ENCODE data around the gene COL18A1.

Gene COL18A1

GRCh38 chr21:45388611-45389296 is 16.2 kb upstream of the COL18A1 start:
- Histone ChIP-seq H3K27ac (ENCODE audit: low read depth, low read length) (no peak overlapping the region), H3K9ac (ENCODE audit: low read depth in 1 of 2, low read length in 2 of 2) (no peak overlapping the region), H3K4me1 (ENCODE audit: control insufficient read depth in 1 of 2, insufficient read depth in 2 of 2, low read length in 2 of 2) (no peaks in the 10 kb centered on the region), H3K27me3 (ENCODE audit: control insufficient read depth in 1 of 2, insufficient read depth in 2 of 2, low read length in 2 of 2) (no peaks in the 10 kb centered on the region), H3K36me3 (ENCODE audit: control insufficient read depth in 1 of 2, insufficient read depth in 2 of 2, low read length in 2 of 2) (no peaks in the 10 kb centered on the region), H3K4me3 (ENCODE audit: low read depth in 1 of 2, low read length in 2 of 2) (no peak overlapping the region), H3K9me3 (ENCODE audit: control insufficient read depth in 1 of 2, low read length in 2 of 2) (no peaks in the 10 kb centered on the region)

DNA sequence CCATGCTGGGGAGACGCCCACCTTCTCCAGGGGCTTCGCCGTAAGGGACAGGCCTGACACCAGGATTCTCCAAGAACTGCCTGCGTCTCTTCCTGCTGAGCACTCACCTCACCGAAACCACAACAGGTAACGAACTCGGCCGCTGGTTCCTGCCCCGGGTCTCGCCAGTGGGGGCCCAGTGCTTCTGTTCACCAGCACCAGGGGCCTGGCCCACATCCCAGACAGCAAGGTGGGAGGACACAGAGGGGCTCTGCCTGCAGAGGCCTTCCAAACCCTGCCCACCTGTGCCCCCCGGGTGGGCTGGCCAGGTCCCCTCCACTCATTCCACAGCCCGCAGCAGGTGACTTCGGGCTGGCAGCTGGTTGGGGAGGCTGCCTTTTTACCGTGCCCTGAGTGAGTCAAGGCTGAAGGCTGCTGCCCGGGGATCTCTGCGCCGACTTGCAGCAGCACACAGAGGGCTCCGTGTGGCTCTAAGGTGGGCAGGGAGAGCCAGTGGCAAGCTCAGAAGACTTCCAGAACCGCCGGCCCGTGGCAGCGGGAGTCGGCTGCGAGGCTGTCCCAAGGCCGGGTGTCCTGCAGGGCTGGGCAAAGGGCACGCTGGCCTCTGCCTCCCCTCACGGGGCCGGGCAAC is 14.7 kb upstream of the COL18A1 start:
- Histone ChIP-seq H3K9ac (ENCODE audit: low read depth in 1 of 2, low read length in 2 of 2) (no peak overlapping the region), H3K4me3 (ENCODE audit: low read depth in 1 of 2, low read length in 2 of 2) (no peak overlapping the region), H3K4me1 (ENCODE audit: control insufficient read depth in 1 of 2, insufficient read depth in 2 of 2, low read length in 2 of 2) (no peaks in the 10 kb centered on the region), H3K27ac (ENCODE audit: low read depth, low read length) (no peak overlapping the region), H3K27me3 (ENCODE audit: control insufficient read depth in 1 of 2, insufficient read depth in 2 of 2, low read length in 2 of 2) (no peaks in the 10 kb centered on the region), H3K36me3 (ENCODE audit: control insufficient read depth in 1 of 2, insufficient read depth in 2 of 2, low read length in 2 of 2) (no peaks in the 10 kb centered on the region), H3K9me3 (ENCODE audit: control insufficient read depth in 1 of 2, low read length in 2 of 2) (no peaks in the 10 kb centered on the region)

DNA sequence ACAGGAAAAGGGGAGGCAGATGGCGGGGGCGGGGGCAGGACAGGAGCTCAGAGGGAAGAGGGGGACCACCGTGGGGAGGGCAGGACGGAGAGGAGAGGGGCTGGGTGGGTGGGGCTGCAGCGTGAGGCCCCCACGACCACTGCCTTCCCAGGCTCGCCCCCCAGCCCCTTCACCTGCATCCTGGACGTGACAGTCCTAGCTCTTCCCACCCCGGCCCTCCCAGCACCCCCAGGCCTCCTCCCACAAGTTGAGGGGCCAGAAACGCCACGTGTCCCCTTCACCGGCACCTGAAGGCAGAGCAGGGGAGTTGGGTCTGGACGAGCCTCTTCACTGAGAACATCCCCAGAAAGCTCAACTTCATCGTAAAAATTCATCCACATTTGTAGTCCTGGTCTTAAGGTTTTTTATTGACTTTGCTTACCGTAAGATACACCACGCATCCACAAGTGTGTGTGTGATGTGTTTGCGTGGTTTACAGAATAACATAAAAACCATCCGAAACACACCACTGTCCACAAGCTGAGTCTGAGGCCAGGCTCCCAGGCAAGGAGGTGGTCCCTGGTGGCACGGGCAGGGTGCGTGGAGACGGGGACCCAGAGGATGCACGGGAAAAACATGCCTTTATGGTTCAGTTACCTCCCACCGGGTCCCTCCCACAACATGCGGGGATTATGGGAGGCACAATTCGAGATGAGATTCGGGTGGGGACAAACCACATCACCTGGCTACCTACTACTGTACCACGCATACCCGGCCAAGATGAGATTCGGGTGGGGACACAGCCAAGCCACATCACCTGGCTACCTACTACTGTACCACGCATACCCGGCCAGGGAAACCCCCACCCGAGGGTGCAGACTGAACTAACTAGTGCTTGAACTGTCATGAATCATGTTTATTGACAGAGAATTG is 13.9 kb upstream of the COL18A1 start:
- Histone ChIP-seq H3K36me3 (ENCODE audit: control insufficient read depth in 1 of 2, insufficient read depth in 2 of 2, low read length in 2 of 2) (no peaks in the 10 kb centered on the region), H3K9me3 (ENCODE audit: control insufficient read depth in 1 of 2, low read length in 2 of 2) (no peaks in the 10 kb centered on the region), H3K9ac (ENCODE audit: low read depth in 1 of 2, low read length in 2 of 2) (no peak overlapping the region), H3K27me3 (ENCODE audit: control insufficient read depth in 1 of 2, insufficient read depth in 2 of 2, low read length in 2 of 2) (no peaks in the 10 kb centered on the region), H3K4me1 (ENCODE audit: control insufficient read depth in 1 of 2, insufficient read depth in 2 of 2, low read length in 2 of 2) (no peaks in the 10 kb centered on the region), H3K4me3 (ENCODE audit: low read depth in 1 of 2, low read length in 2 of 2) (no peak overlapping the region), H3K27ac (ENCODE audit: low read depth, low read length) (no peak overlapping the region)

- Histone ChIP-seq H3K9ac (ENCODE audit: low read depth in 1 of 2, low read length in 2 of 2) (no peak overlapping the region), H3K9me3 (ENCODE audit: control insufficient read depth in 1 of 2, low read length in 2 of 2) (no peaks in the 10 kb centered on the region), H3K4me3 (ENCODE audit: low read depth in 1 of 2, low read length in 2 of 2) (no peak overlapping the region), H3K27me3 (ENCODE audit: control insufficient read depth in 1 of 2, insufficient read depth in 2 of 2, low read length in 2 of 2) (no peaks in the 10 kb centered on the region), H3K36me3 (ENCODE audit: control insufficient read depth in 1 of 2, insufficient read depth in 2 of 2, low read length in 2 of 2) (no peaks in the 10 kb centered on the region), H3K27ac (ENCODE audit: low read depth, low read length) (no peak overlapping the region), H3K4me1 (ENCODE audit: control insufficient read depth in 1 of 2, insufficient read depth in 2 of 2, low read length in 2 of 2) (no peaks in the 10 kb centered on the region)
These were observed 13.0 kb upstream of the COL18A1 start for GRCh38 chr21:45391743-45392572.

GRCh38 chr21:45392573-45392971 is 12.4 kb upstream of the COL18A1 start:
- H3K4me1 ChIP-seq (ENCODE audit: control insufficient read depth in 1 of 2, insufficient read depth in 2 of 2, low read length in 2 of 2): no peaks in the 10 kb centered on the region
- H3K9ac ChIP-seq (ENCODE audit: low read depth in 1 of 2, low read length in 2 of 2): no peak overlapping the region
- no peak overlapping the region for H3K27ac ChIP-seq (ENCODE audit: low read depth, low read length)
- H3K27me3 ChIP-seq (ENCODE audit: control insufficient read depth in 1 of 2, insufficient read depth in 2 of 2, low read length in 2 of 2): no peaks in the 10 kb centered on the region
- no peaks in the 10 kb centered on the region for H3K36me3 ChIP-seq (ENCODE audit: control insufficient read depth in 1 of 2, insufficient read depth in 2 of 2, low read length in 2 of 2)
- H3K9me3 ChIP-seq (ENCODE audit: control insufficient read depth in 1 of 2, low read length in 2 of 2): no peaks in the 10 kb centered on the region
- H3K4me3 ChIP-seq (ENCODE audit: low read depth in 1 of 2, low read length in 2 of 2): no peak overlapping the region

DNA sequence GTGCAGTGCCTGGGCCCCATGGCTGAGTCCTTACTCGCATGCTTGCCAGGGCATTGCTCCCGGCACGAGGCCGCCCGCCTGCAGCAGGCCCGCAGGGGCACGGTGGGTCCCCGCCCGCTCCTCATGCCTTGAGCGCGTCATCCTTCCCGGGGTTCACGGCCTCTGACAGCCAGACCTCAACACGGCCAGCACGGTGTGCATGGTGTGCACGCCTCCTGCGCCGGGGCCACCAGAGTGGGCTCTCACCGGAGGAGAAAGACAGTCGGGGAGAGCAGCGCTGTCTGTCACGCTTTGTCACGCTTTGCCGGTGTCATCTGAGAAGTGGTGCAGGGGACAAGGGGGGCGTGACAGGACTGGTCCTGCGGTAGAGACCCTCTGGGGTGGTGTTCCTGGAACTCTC is 11.9 kb upstream of the COL18A1 start:
- no peaks in the 10 kb centered on the region for H3K9me3 ChIP-seq (ENCODE audit: control insufficient read depth in 1 of 2, low read length in 2 of 2)
- H3K27me3 ChIP-seq (ENCODE audit: control insufficient read depth in 1 of 2, insufficient read depth in 2 of 2, low read length in 2 of 2): no peaks in the 10 kb centered on the region
- H3K9ac ChIP-seq (ENCODE audit: low read depth in 1 of 2, low read length in 2 of 2): no peak overlapping the region
- no peak overlapping the region for H3K27ac ChIP-seq (ENCODE audit: low read depth, low read length)
- H3K4me3 ChIP-seq (ENCODE audit: low read depth in 1 of 2, low read length in 2 of 2): no peak overlapping the region
- no peaks in the 10 kb centered on the region for H3K36me3 ChIP-seq (ENCODE audit: control insufficient read depth in 1 of 2, insufficient read depth in 2 of 2, low read length in 2 of 2)
- no peaks in the 10 kb centered on the region for H3K4me1 ChIP-seq (ENCODE audit: control insufficient read depth in 1 of 2, insufficient read depth in 2 of 2, low read length in 2 of 2)

- H3K9ac ChIP-seq (ENCODE audit: low read depth in 1 of 2, low read length in 2 of 2): no peak overlapping the region
- H3K36me3 ChIP-seq (ENCODE audit: control insufficient read depth in 1 of 2, insufficient read depth in 2 of 2, low read length in 2 of 2): no peaks in the 10 kb centered on the region
- H3K27me3 ChIP-seq (ENCODE audit: control insufficient read depth in 1 of 2, insufficient read depth in 2 of 2, low read length in 2 of 2): no peaks in the 10 kb centered on the region
- H3K9me3 ChIP-seq (ENCODE audit: control insufficient read depth in 1 of 2, low read length in 2 of 2): no peaks in the 10 kb centered on the region
- no peaks in the 10 kb centered on the region for H3K4me1 ChIP-seq (ENCODE audit: control insufficient read depth in 1 of 2, insufficient read depth in 2 of 2, low read length in 2 of 2)
- no peak overlapping the region for H3K27ac ChIP-seq (ENCODE audit: low read depth, low read length)
- H3K4me3 ChIP-seq (ENCODE audit: low read depth in 1 of 2, low read length in 2 of 2): no peak overlapping the region
These were observed 10.9 kb upstream of the COL18A1 start for GRCh38 chr21:45393833-45394638.

DNA sequence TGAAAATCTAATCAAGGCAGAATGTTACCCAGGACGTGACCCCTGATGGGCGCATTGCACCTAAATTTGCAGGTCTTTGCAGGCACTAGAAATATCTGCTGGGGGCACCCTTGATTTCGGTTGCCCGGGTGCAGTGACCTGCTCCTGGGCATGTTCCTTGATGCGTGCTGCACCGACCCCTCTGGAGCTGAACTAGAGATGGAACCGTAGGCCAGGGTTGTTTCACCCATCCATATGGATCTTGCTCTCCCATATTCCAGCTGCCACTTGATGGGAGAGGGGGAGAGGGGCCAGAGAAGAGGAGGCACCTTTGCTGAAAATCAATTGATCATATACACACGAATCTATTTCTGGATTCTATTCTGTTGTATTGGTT is 8.4 kb upstream of the COL18A1 start:
- Histone ChIP-seq H3K4me3 (ENCODE audit: low read depth in 1 of 2, low read length in 2 of 2) (no peak overlapping the region), H3K36me3 (ENCODE audit: control insufficient read depth in 1 of 2, insufficient read depth in 2 of 2, low read length in 2 of 2) (no peaks in the 10 kb centered on the region), H3K4me1 (ENCODE audit: control insufficient read depth in 1 of 2, insufficient read depth in 2 of 2, low read length in 2 of 2) (no peaks in the 10 kb centered on the region), H3K27ac (ENCODE audit: low read depth, low read length) (no peak overlapping the region), H3K9me3 (ENCODE audit: control insufficient read depth in 1 of 2, low read length in 2 of 2) (no peaks in the 10 kb centered on the region), H3K9ac (ENCODE audit: low read depth in 1 of 2, low read length in 2 of 2) (no peak overlapping the region), H3K27me3 (ENCODE audit: control insufficient read depth in 1 of 2, insufficient read depth in 2 of 2, low read length in 2 of 2) (no peaks in the 10 kb centered on the region)

DNA sequence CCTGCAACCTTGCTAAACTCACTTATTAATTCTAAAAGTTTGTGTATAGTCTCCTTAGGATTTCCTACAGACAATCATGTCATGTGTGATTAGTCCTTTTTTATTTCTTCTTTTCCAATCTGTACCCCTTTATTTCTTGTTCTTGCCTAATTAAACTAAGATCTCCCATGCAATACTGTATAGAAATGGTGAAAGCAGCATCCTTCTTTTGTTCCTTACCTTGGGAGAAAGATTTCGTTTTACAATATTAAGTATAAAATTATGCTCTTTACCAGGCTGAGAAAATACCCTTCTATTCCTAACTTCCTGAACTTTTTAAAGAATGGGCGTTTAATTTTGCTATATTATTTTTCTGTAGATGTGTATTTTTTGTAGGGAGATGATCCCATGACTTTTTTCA is 7.6 kb upstream of the COL18A1 start:
- Histone ChIP-seq H3K36me3 (ENCODE audit: control insufficient read depth in 1 of 2, insufficient read depth in 2 of 2, low read length in 2 of 2) (no peaks in the 10 kb centered on the region), H3K27ac (ENCODE audit: low read depth, low read length) (no peak overlapping the region), H3K4me1 (ENCODE audit: control insufficient read depth in 1 of 2, insufficient read depth in 2 of 2, low read length in 2 of 2) (no peaks in the 10 kb centered on the region), H3K27me3 (ENCODE audit: control insufficient read depth in 1 of 2, insufficient read depth in 2 of 2, low read length in 2 of 2) (peaks cover 0 to under 1% of the 10 kb centered on the region in 2 donors), H3K9me3 (ENCODE audit: control insufficient read depth in 1 of 2, low read length in 2 of 2) (no peaks in the 10 kb centered on the region), H3K4me3 (ENCODE audit: low read depth in 1 of 2, low read length in 2 of 2) (no peak overlapping the region), H3K9ac (ENCODE audit: low read depth in 1 of 2, low read length in 2 of 2) (no peak overlapping the region)
